ENCODE measurements around the gene FMN1. TPM values are rescaled to one million over a fixed set of nuclear protein-coding genes. Genes with fewer than 3 reads are reported as not detected.
"Not testable (repeated sequence)": the region's sequence is repeated elsewhere in the genome, so short reads cannot be mapped to it uniquely, and the experiment has no call there.

The FMN1 gene
- total RNA-seq, 1 donor from 2014 or later, result 20.1 TPM

- TF ChIP-seq CTCF (IDR thresholded peaks at IDR 0.05) (no peak), POLR2AphosphoS5 (IDR thresholded peaks at IDR 0.05; ENCODE audit: insufficient read depth in 1 of 2, low read depth in 1 of 2) (no peak), POLR2A (IDR thresholded peaks at IDR 0.05) (no peak)
- H3K27ac ChIP-seq, result no peak overlapping the region
- DNase-seq (ENCODE audit: extremely low spot score in 2 of 2), result no peak
- H3K9me3 ChIP-seq, result no peaks in the 10 kb centered on the region
- H3K36me3 ChIP-seq, result no peaks in the 10 kb centered on the region
- H3K27me3 ChIP-seq, result no peaks in the 10 kb centered on the region
- no peak overlapping the region for H3K4me3 ChIP-seq
- intact Hi-C loops (cut with DNase I), result loop anchor here (10.0 kb wide), 1 partner anchor 77 kb away; no protein-coding TSS in a partner anchor
- no peaks in the 10 kb centered on the region for H3K4me1 ChIP-seq
Measured at GRCh38 chr15:32951736-32952464, 242.6 kb downstream of the FMN1 start.

DNA sequence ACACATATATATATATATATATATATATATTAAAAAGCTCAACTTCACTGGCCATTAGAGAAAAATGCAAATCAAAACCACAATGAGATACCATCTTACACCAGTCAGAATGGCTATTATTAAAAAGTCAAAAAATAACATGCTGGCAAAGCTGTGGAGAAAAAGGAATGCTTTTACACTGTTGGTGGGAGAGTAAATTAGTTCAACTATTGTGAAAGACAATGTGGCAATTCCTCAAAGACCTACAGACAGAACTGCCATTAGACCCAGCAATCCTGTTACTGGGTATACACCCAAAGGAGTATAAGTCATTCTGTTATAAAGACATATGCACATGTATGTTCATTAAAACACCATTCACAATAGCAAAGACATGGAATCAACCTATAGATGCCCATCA lies 244.5 kb downstream of the FMN1 start:
- not testable (repeated sequence) for H3K4me1 ChIP-seq
- intact Hi-C loops (cut with DNase I), result loop anchor here (10.0 kb wide), 1 partner anchor 75 kb away; no protein-coding TSS in a partner anchor

DNA sequence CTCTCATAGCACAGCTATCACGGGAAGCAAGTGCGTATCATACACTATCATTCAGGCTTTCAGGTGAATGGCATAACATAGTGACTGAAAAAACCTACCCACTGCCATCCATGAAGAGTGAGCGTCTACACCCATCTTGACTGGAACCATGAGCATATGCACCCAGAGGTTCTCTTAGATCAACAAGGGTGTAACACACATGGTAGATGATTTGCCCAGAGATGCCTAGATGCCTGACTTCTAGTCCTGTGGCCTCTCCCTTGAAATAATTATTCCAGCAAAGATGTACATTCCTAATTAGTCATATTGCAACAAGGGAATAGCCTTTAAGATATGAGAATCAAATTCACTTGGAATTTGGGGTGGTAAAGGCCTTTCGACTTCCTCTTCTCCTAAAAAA lies 248.3 kb downstream of the FMN1 start:
- Histone ChIP-seq H3K27me3 (no peaks in the 10 kb centered on the region), H3K4me3 (no peak overlapping the region), H3K27ac (no peak overlapping the region), H3K9me3 (no peaks in the 10 kb centered on the region), H3K36me3 (no peaks in the 10 kb centered on the region), H3K4me1 (no peaks in the 10 kb centered on the region)
- TF ChIP-seq POLR2AphosphoS5 (IDR thresholded peaks at IDR 0.05; ENCODE audit: insufficient read depth in 1 of 2, low read depth in 1 of 2), result no peak
- TF ChIP-seq CTCF (IDR thresholded peaks at IDR 0.05), result no peak
- no peak for TF ChIP-seq POLR2A (IDR thresholded peaks at IDR 0.05)
- DNase-seq (ENCODE audit: extremely low spot score in 2 of 2), result no peak
- intact Hi-C loops (cut with DNase I), result no loop called here

More for the DNA sequence above, 244.5 kb downstream of the FMN1 start:
- H3K36me3 ChIP-seq; H3K9me3 ChIP-seq; H3K4me3 ChIP-seq; DNase-seq (ENCODE audit: extremely low spot score in 2 of 2); H3K27ac ChIP-seq; H3K27me3 ChIP-seq: not testable (repeated sequence)

DNA sequence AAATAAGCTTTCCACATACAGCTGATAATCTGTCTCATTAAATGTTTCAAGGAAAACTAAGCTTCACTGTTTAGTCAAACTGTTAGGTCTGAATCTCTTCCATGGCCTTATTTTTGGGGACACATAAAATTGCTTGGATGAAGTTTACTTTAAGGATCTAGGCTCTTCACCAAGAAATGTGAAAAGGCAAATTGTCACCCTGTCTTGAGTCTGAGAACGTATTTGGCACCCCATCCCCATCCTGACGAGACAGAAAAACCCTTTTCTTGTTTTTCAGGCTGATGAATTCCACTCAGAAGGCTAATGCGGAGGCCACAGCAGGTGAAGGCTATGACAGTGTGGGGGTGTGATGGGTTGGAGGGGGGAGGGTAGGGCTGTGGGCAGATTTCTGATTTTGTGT lies 250.1 kb downstream of the FMN1 start:
- H3K27me3 ChIP-seq, result no peaks in the 10 kb centered on the region
- intact Hi-C loops (cut with DNase I), result loop anchor here (5.0 kb wide), 1 partner anchor 1047 kb away; no protein-coding TSS in a partner anchor
- H3K27ac ChIP-seq, result no peak overlapping the region
- no peaks in the 10 kb centered on the region for H3K9me3 ChIP-seq
- no peaks in the 10 kb centered on the region for H3K4me1 ChIP-seq
- H3K4me3 ChIP-seq, result no peak overlapping the region
- no peaks in the 10 kb centered on the region for H3K36me3 ChIP-seq
- TF ChIP-seq CTCF (IDR thresholded peaks at IDR 0.05) (no peak), POLR2AphosphoS5 (IDR thresholded peaks at IDR 0.05; ENCODE audit: insufficient read depth in 1 of 2, low read depth in 1 of 2) (no peak), POLR2A (IDR thresholded peaks at IDR 0.05) (no peak)
- no peak for DNase-seq (ENCODE audit: extremely low spot score in 2 of 2)

DNA sequence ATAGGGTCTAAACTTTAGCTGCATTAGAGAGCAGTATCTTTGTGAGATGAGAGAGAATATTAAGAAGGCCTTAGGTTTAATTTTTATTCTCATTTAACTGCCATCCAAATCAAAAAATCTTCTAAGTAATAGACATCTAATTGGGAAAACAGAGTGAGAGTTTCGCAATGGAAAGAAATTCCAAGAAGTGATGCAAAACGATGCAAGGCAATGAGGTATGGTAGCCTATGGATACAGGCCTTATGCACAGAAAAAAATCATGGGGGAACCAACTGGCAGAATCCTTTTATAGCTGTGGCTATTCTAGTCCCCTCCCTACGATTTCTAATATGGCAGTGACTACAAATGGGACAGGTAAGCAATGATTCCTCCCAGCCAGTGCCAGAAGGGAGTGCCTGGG lies 250.8 kb downstream of the FMN1 start:
- no peak for TF ChIP-seq CTCF (IDR thresholded peaks at IDR 0.05)
- no peak for TF ChIP-seq POLR2A (IDR thresholded peaks at IDR 0.05)
- TF ChIP-seq POLR2AphosphoS5 (IDR thresholded peaks at IDR 0.05; ENCODE audit: insufficient read depth in 1 of 2, low read depth in 1 of 2), result no peak
- Histone ChIP-seq H3K4me1 (no peaks in the 10 kb centered on the region), H3K36me3 (no peaks in the 10 kb centered on the region), H3K27me3 (no peaks in the 10 kb centered on the region), H3K9me3 (no peaks in the 10 kb centered on the region), H3K4me3 (no peak overlapping the region), H3K27ac (no peak overlapping the region)
- no peak for DNase-seq (ENCODE audit: extremely low spot score in 2 of 2)
- intact Hi-C loops (cut with DNase I), result loop anchor here (5.0 kb wide), 1 partner anchor 1046 kb away; no protein-coding TSS in a partner anchor

Data from vagina (tissue), 2 donors.